Activated T-helper 1 cell treated with anti-CD3 and anti-CD28 coated beads, Interleukin-2, amount 50 U/mL, for 16 hours (primary cell): ENCODE measurements around the gene SV2B.

Source experiments
- DNase-seq, 2 donors: peaks; one replicate each; pipeline ENCODE4 v3.0.0-alpha.2; 2020; ENCODE audit warnings: low read depth in 1 of 2, low spot score in 1 of 2

The SV2B gene

GRCh38 chr15:91263632-91264531 is 163.8 kb downstream of the SV2B start:
- DNase-seq: no peak

GRCh38 chr15:91264651-91265351 is 164.7 kb downstream of the SV2B start:
- DNase-seq: no peak

DNA sequence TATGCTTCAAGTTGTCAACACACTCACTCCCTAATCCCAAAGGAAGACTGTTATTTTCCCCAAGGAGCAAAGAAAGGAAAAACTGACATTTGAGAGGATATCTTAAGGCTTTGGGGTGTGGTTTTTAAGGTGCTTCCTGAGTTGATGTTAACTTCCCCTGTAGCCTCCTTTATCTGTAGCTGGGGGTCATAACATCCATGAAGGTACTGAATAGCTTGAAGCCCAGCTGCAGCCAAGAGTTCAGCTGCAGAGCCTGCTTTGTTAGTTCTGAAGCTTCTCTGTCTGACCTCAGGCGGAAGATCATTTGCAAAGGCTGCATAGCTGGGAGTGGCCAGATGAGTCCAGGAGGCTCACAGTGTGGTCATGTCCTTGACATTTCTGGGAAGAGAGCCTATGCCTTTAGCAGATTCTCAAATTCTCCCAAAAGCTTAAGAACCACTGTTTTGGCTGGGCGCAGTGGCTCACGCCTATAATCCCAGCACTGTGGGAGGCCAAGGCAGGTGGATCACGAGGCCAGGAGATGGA is 165.4 kb downstream of the SV2B start:
- DNase-seq: no peak

DNA sequence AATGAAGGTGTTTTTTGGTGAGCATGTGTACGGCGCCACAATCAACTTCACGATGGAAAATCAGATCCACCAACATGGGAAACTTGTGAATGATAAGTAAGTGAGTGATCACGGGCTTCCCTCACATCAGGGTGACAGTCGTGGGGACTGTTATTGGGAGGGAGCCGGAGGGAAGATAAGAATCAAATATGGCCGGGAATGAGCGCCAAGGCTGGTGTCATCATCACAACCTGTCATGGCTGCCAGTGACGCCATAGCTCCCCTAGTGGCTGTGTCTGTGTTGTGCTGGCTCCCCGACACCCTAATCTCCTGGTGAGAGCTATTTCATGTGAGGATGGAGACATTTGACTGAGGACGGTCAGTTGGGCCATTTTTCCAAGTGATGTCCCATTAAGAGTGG is 168.5 kb downstream of the SV2B start:
- no peak for DNase-seq

- DNase-seq: no peak
These were observed 170.7 kb downstream of the SV2B start for GRCh38 chr15:91270747-91271146.

- peak; percentile 20 to 29 for DNase-seq
These were observed 171.6 kb downstream of the SV2B start for GRCh38 chr15:91271565-91272153.

GRCh38 chr15:91275844-91276243 is 175.8 kb downstream of the SV2B start:
- no peak for DNase-seq

DNA sequence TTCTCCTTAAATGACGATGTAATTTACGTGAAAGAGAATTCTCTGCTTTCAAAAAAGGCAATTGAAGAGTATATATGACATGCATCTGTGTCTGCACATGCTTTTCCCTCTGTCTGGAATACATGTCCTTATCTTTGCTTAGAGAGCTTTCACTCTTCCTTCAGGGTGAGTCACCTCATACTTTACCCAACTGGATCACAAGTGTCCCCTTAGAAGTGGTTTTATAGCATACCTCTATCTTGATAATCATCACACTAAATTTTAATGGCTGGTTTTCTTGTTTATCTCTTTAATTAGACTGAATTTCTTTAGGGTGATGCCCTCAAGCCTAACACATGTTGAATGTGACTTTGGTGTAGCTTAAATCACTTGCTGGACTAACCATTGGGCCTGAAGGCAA is 178.9 kb downstream of the SV2B start:
- no peak for DNase-seq

DNA sequence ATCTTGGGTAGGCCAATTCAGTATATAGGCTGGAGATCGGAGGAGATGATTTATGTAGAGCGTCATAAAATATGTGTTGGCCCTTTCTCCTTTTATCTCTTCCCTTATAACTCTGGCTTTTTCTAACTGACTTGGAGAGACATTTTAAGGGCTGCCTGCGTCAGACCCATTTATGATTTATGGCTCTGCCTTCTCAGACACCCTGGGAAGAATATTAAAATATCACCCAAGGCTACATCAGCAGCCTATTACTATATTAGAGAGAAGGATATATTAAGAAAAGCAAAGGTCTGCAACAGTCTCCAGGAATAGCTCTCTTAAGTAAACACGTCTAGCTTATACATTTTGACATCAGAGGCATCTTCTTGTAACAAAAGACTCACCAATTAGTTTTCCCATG is 179.4 kb downstream of the SV2B start:
- DNase-seq: no peak

- no peak for DNase-seq
These were observed 181.9 kb downstream of the SV2B start for GRCh38 chr15:91281947-91282346.

DNA sequence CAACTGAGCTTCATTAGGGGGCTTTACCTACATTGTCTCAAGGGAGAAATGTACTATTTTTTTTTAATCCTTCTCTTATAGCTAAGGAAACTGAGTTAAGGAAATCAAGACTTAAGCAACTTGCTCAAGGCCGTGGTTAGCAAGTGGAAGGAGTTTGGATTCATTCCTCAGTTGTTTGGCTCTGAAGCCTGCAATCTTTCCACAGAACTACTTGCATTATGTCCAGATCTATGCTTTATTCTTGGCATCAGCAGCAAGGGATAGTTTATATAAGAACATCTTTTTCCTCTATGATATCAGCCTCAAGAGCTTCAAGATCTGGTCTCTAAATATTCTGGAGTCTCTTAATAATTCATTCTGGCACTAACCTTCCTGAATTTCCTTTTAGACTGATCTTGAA is 182.4 kb downstream of the SV2B start:
- DNase-seq: no peak

- no peak for DNase-seq
These were observed 183.1 kb downstream of the SV2B start for GRCh38 chr15:91283155-91283554.

GRCh38 chr15:91284758-91285466 is 184.9 kb downstream of the SV2B start:
- no peak for DNase-seq

DNA sequence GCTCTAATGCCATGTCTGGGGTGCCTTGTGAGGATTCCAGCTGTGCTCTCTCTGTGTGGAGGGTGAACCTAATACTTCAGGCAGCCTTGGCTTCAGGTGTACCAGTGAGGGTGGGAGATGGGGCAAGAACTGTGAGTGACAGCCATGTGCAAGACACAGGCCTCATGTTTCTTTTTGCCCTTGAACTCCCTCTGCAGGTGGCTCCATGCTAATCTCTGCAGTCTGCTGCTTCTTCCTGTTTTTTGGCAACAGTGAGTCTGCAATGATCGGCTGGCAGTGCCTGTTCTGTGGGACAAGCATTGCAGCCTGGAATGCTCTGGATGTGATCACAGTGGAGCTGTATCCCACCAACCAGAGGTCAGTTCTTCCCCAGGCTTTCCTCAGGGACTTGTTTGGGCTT is 189.3 kb downstream of the SV2B start:
- DNase-seq: no peak

DNA sequence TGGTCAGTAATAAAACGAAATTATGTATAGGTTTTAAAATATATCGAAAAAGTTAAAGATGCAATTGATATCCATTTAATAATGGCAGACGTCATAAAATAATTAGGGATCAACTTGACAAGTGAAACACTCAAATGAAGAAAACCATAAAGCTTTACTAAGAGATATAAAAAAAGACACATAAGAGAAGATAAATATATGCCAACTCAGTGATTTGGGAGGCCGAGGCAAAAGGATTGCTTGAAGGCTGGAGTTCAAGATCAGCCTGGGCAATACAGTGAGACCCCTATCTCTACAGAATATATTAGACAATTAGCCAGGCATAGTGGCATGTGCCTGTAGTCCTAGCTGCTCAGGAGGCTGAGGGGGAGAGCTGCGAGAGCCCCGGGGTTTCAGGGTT is 190.5 kb downstream of the SV2B start:
- DNase-seq: no peak

GRCh38 chr15:91291673-91292072 is 191.6 kb downstream of the SV2B start:
- DNase-seq: no peak

- no peak for DNase-seq
These were observed 194.3 kb downstream of the SV2B start for GRCh38 chr15:91294344-91294743.

- no peak for DNase-seq
These were observed 194.7 kb downstream of the SV2B start for GRCh38 chr15:91294795-91295194.

DNA sequence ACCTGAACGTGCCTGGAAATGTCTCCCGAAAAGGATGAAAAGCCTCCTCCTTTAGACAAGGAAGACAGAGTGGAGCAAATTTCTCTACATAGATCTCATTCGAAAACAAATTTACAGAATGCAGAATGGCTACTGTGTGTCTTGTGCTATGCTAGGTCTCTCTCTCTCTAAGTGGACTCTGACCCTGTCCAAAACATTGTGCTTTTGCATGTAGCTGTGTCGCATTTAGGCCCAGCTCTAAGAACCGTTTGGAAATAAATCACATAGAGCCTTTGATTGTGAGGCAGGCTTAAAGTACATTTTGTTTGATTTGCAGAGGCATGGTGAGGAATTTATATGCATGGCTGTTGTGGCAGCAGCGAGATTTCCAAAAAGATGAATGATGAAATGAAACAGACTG is 198.0 kb downstream of the SV2B start:
- DNase-seq: no peak

GRCh38 chr15:91302588-91303439 is 202.8 kb downstream of the SV2B start:
- no peak for DNase-seq
